BJ (cell line): Measurements from ENCODE around the gene SPON1. TPM values are rescaled to one million over a fixed set of nuclear protein-coding genes. Genes with fewer than 3 reads are reported as not detected.
A peak's percentile ranks its signal among the peaks of the same experiment; 100 is the strongest.

ENCODE experiments used
- CTCF ChIA-PET: fragments of 350-600 bp; formaldehyde crosslinking; extraction: SDS; loops from one replicate; lab custom pipeline; 2021; ENCODE audit warnings: antibody characterized with exemption, inconsistent platforms; lab: Yijun Ruan, JAX
- POLR2A ChIA-PET: fragments of 300-600 bp; sonication (Branson Sonifier 250); formaldehyde crosslinking; extraction: SDS; loops from one replicate; lab custom pipeline; 2021; ENCODE audit warnings: antibody characterized with exemption; lab: Charles Lee
- DNase-seq: peaks from one replicate; pipeline ENCODE4 v3.0.0-alpha.2; 2011; ENCODE audit warnings: low read depth
- H3K27me3 ChIP-seq: 2 replicates; pipeline ENCODE4 v1.6.0; 2011; ENCODE audit warnings: low read length; ENCODE audit not compliant: control insufficient read depth, insufficient read depth
- H3K36me3 ChIP-seq: 2 replicates; pipeline ENCODE4 v1.5.1; 2011; ENCODE audit warnings: low read length; ENCODE audit not compliant: control insufficient read depth, insufficient read depth
- H3K4me3 ChIP-seq: 2 replicates; pipeline ENCODE4 v1.5.1; 2011; ENCODE audit warnings: low read depth, mild to moderate bottlenecking, control low read depth, low read length
- CTCF ChIP-seq: IDR thresholded peaks from 2 replicates; pipeline ENCODE4 v1.5.1; 2011; ENCODE audit warnings: low read depth, mild to moderate bottlenecking, control low read depth, inconsistent platforms, low read length, moderate library complexity; ENCODE audit not compliant: insufficient read depth
- polyA plus RNA-seq: library from polyadenylated mRNA; depleted of rRNA; stranded (reverse); fragments of >200 nt; gene quantifications from 2 replicates; pipeline ENCODE4 v1.2.3, GENCODE V29; 2011

Gene SPON1
- polyA plus RNA-seq, 1 experiment = not detected

- ChIA-PET CTCF (interaction anchor here (0.9 to 1.3 kb wide), 4 partner anchors 9 to 284 kb away, joined by 3 to 5 read pairs (median 4); no protein-coding TSS in a partner anchor), POLR2A (no interaction called here)
- DNase-seq = no peak
- Histone ChIP-seq H3K4me3 (no peak overlapping the region), H3K36me3 (no peaks in the 10 kb centered on the region), H3K27me3 (peaks cover 40% of the 10 kb centered on the region)
- no peak for TF ChIP-seq CTCF
Observed at GRCh38 chr11:13965337-13965736, 2.8 kb downstream of the SPON1 start.

GRCh38 chr11:13966013-13966412 lies 3.5 kb downstream of the SPON1 start:
- no peak overlapping the region for H3K4me3 ChIP-seq
- no peaks in the 10 kb centered on the region for H3K36me3 ChIP-seq
- no peak for DNase-seq
- no peak for TF ChIP-seq CTCF
- POLR2A ChIA-PET = no interaction called here
- H3K27me3 ChIP-seq = peaks cover 37% of the 10 kb centered on the region
- CTCF ChIA-PET = interaction anchor here (1.0 to 1.3 kb wide), 3 partner anchors 10 to 284 kb away, joined by 3 to 5 read pairs (median 5); no protein-coding TSS in a partner anchor

GRCh38 chr11:13966486-13966885 lies 4.0 kb downstream of the SPON1 start:
- POLR2A ChIA-PET = no interaction called here

GRCh38 chr11:13970986-13971385 lies 8.5 kb downstream of the SPON1 start:
- no peak for DNase-seq
- no peak overlapping the region for H3K4me3 ChIP-seq
- H3K27me3 ChIP-seq = peaks cover 8% of the 10 kb centered on the region
- TF ChIP-seq CTCF = peak; percentile 28; the same call in 1 of the 2 replicates
- POLR2A ChIA-PET = no interaction called here
- H3K36me3 ChIP-seq = no peaks in the 10 kb centered on the region
- CTCF ChIA-PET = interaction anchor here (0.6 to 3.7 kb wide), 6 partner anchors 12 to 177 kb away, joined by 3 to 24 read pairs (median 4); no protein-coding TSS in a partner anchor

More at GRCh38 chr11:13966486-13966885, 4.0 kb downstream of the SPON1 start:
- H3K4me3 ChIP-seq = no peak overlapping the region
- peaks cover 33% of the 10 kb centered on the region for H3K27me3 ChIP-seq
- DNase-seq = no peak
- H3K36me3 ChIP-seq = no peaks in the 10 kb centered on the region
- CTCF ChIA-PET = interaction anchor here (1.3 kb wide), 1 partner anchor 197 kb away, joined by 3 read pairs; no protein-coding TSS in a partner anchor
- no peak for TF ChIP-seq CTCF

- Histone ChIP-seq H3K4me3 (no peak overlapping the region), H3K36me3 (no peaks in the 10 kb centered on the region), H3K27me3 (peaks cover 6% of the 10 kb centered on the region)
- TF ChIP-seq CTCF = no peak
- ChIA-PET POLR2A (no interaction called here), CTCF (interaction anchor here (0.5 to 3.7 kb wide), 3 partner anchors 16 to 698 kb away, joined by 5 to 24 read pairs (median 6); no protein-coding TSS in a partner anchor)
- DNase-seq = no peak
Observed at GRCh38 chr11:13972043-13972910, 9.8 kb downstream of the SPON1 start.
